GM18517 (cell line): ENCODE results near the gene GLIPR2.

ENCODE experiments used
- ATAC-seq: cut with Tn5 transposase; IDR thresholded peaks from one replicate; pipeline ENCODE4 v1.9.1; 2021; ENCODE audit warnings: mild to moderate bottlenecking, moderate library complexity; ENCODE audit not compliant: unreplicated experiment

GLIPR2 gene

DNA sequence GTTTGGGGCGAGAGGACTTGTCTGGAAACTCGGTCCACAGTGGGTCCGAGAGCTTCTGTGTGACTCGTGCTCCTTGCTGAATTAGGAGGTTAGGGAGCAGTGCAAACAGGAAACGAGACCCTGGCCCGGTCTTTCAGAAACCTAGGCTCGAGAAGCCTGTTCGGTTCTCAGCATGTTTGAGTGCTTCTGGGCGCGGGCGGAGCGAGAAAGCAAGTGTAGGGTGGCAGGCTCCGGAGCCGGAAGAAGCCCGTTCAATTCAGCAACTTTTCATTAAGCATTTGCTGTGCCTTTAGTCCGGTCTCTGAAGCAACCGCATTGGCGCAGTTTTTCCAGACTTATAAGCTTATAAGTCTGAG lies 54.7 kb downstream of the GLIPR2 start:
- peak; percentile 19 for ATAC-seq

DNA sequence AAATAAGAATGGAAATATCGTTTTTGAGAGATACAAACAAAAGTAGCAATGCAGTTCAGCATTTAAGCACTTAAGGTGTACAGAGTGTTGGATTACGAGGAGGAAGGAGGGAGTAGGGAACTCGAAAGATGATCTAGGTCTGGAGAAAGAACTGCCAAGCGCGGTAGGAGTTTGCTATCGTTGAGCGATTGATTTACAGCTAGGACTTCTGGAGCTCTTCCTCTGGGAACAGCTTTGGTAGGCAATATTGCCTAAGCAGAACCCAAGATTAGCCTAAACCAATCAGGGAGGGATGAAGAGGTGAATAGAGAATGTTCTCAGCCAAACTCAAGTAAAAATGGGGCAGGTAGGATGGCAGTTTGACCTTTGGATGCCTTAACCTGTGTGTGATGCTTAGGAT lies 55.2 kb downstream of the GLIPR2 start:
- ATAC-seq: no peak

DNA sequence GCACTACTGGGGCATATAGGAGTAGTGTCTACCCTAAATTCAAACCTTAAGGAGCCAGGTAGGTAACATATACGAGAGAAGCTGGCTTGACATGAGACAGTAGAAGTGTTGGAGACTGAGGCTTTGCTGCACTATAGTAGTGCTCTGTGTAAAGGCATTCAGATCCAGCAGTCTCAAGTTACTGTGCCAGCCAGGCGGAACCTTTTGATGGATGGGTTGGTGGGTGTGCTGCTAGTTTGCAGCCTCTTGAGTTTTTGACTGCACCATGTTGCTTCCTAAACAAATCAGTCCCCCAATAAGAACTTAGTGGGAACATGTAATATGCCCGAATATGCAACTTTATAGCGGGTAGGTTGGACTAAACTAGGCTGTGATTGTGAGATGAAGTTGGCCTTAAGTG lies 55.7 kb downstream of the GLIPR2 start:
- no peak for ATAC-seq

DNA sequence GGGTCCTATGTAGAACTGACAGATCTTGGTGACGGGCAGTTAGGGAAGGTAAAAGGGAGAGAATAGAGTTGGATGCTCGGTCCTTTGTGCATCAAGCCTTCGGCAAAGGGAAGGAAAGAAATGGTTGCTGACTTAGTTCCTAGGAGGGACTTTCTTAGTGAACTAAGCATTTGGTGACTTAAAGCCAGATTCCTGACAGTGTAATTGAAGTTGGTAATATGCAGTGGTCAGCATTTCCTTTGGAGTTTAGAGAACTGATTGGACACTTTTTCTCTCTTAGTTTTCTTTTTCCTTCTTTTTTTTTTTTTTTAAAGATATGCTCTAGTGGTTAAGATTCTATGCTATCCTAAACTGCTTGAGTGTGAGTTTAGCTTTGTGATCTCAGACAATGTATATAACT lies 56.5 kb downstream of the GLIPR2 start:
- no peak for ATAC-seq

DNA sequence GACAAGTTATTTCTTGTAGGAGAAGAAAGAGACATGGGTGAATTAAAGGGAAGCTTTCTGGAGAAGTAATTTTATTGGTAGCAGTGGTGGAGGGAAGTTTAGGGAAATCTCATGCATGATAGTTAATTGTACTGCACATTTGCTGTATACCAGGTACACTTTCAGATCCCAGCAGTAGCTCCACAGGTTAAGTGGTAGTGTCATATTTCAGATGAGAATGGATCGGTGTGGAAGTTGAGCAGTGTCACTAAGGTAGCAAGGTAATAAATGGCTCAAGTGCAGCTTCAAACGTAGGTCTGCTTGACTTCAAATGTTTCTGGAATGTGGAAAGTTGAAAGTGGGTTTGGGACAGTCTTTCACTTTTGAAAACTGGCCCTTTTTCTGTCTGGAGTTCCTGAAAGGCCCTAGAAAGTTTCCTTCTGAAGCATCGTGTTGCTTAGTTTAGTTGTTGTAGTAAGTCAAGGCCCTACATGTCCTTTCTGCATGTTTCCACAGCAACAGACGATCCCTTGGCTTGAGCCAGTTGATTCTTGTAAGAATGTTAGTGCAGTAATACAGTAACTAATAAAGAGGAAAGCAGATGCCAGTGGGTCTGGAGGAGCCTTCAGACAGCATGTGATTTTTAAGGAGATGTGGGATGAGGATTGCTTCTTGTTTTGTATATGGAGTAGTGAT lies 57.9 kb downstream of the GLIPR2 start:
- no peak for ATAC-seq

DNA sequence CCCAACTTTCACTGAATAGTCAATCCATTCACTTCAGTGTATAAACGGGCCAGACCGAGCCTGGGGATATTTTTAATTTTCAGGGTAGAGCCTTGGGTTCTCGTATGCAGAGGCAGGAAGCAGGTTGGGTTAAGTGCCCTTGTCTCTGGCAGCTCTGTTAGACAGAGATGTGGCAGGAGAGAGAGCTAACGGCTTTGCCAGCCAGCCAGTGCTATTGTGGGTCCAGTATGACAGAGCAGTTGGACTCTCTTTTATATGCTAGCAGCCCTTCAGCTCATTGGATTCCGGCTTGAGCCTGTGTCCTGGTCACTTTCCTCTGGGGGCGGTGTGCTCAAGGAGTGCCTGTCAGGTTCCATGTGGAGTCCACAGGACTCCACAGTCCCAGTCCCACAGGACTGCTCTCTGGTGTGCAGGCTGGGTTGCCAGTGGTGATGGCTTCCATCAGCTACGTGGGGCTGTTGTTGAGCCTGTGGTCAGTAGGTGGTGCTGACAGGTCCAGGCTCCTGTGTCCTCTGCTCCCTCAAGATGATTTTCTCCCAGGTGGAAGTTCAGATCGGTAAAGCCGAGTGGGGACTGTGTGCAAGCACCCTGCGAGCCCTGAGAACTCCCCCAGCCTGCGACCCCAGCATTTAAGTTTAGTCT lies 68.5 kb downstream of the GLIPR2 start:
- ATAC-seq: no peak

DNA sequence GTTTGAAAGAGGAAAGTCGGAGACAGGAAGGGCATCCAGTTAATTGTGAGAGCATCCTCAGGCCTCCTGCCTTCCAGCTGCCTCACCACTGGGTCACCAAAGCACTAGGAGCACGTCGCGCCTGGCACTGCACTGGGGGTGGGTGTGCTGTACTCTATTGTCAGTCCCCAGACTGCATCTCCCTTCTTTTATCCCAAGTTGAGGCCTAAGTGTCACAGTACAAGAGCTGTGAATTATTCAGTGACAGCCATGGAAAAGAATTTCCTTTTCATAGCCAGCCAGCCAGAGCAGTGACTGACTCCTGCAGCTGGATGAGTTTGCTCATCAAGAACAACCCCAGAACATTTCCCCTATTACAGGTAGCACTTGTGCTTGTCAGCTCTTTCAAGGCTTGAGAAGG lies 70.5 kb downstream of the GLIPR2 start:
- no peak for ATAC-seq

DNA sequence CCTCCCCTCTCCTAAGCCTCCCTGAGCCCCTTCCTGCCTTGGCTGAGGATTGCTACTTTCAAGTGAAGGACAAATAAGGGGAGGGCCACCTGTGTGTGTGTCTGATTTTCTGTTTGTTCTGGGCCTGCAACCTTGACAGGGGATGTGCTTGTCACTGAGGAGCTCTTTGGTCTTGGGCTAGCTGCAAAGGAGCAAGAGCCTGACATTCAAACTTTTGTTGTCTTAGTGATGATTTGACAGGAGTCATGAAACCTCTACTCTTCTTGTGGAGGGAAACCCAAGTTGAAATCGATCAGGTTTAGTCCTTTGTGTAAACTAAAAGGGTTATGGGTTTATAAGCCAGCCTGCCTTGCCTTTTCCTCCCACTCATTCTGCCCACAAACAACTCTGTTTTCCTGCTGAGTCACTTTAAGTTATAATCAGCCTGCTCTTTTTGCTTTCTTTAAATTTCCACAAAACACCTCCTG lies 71.0 kb downstream of the GLIPR2 start:
- ATAC-seq: no peak

DNA sequence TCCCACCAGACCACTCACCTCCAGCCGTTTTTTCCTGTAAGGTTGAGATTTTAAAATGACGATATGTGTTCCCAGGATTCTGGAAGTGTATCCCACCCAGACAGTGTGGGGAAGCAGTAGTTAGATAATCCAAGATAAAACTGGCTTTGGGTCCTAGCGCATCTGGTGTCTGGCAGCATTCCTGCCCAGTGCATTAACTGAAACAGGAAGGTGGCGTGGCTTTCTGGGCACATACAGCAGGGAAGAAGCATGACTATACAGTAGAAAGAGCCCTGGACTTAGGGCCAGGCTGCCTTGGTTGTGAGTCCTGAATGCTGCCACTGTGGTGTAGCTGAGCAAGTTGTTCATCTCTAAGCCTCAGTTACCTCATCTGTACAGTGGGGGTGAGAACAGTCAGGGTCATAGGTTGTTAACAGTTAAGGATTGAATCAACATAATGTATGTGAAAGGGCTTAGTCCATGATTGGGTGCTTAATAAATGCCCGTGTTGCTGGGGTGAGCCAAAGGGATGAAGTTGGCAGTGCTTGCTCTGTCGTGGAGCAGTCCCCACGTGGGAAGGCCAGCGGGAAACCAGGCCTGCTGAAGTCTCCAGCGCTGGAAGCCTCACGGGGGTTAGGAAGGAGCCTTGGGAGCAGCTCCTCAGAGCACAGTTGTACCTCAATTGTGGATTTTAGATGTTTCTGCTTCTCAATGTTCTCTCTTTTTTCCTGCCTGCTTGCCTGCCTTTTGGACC lies 72.2 kb downstream of the GLIPR2 start:
- no peak for ATAC-seq

DNA sequence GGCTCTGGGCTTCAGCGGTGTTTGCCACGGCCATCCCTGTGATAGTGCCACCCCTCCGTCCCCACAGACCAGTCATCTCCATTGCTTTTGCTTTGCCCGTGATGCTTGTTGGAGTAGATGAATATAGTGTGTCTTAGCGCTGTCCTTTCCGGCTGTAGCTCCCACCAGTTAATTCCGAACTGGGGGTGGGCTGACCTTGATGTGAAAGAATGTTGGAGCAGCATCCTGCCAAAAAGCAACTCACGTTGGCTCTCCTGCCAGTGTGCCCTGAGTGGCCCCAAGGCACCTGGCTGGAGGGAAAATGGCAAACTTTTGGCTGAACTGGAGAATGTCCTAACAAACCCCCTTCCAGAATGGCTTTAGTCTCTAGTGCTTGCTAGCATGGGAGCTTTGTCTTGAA lies 74.2 kb downstream of the GLIPR2 start:
- ATAC-seq: no peak

DNA sequence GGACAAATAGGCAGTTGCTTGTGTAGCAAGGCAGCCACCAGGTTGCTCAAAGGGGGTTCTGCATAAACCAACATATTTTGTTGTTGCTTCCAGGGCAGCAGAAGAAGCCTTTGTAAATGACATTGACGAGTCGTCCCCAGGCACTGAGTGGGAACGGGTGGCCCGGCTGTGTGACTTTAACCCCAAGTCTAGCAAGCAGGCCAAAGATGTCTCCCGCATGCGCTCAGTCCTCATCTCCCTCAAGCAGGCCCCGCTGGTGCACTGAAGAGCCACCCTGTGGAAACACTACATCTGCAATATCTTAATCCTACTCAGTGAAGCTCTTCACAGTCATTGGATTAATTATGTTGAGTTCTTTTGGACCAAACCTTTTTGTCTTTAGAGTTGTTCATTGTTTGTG lies 75.0 kb downstream of the GLIPR2 start:
- ATAC-seq: no peak

DNA sequence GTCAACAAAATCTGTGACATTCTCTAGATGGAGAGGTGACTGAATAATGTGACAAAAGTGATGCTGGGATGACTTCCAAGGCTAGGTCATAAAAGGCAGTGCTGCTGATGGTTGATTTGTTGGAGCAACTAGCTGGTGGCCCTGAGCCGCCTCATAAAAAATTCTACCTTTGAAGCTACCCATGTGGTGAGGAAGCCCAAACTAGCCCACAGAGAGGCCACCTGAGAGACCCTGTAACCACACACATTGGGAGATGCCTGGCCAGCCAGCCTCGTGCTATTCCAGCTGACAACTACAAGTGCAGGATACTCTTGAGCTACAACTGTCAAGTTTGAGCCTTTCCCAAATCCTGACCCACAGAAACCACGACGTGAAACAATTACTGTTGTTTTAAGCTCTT lies 76.9 kb downstream of the GLIPR2 start:
- no peak for ATAC-seq
